ENCODE measurements around the gene TP73.
"Not testable (repeated sequence)": the region's sequence is repeated elsewhere in the genome, so short reads cannot be mapped to it uniquely, and the experiment has no call there.

Gene TP73

DNA sequence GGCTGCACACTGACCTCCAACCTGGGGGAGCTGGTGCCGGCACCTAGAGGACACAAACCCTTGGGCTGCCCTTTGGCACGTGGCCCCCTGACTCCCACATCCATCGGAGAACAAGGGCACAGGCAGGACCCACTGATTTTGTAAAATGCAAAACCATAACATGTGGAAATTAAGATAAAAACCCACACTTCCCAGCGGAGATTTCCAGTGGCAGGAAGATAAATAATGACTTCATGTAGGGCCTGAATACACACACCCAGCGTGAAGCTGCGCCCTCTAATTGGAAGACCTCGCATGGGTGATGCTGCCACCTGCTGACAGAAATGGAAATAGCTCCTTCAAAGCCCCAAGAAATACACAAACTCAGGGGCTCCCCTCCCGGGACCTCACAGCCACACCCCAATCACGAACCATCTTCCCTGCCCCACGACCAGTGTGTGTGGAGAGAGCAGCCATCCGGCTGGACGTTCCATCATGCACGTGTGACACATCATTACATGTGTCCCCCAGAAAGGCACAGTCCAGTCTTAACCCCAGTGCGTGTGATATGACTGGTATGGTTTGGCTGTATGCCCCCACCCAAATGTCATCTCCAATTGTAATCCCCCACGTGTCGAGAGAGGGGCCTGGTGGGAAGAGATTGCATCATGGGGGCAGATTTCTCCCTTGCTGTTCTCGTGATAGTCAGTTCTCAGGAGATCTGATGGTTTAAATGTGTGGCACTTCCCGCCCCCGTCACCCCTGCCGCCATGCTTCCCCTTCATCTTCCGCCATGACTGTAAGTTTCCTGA lies 33.2 kb upstream of the TP73 start:
- DNase-seq = peak; percentile 22

DNA sequence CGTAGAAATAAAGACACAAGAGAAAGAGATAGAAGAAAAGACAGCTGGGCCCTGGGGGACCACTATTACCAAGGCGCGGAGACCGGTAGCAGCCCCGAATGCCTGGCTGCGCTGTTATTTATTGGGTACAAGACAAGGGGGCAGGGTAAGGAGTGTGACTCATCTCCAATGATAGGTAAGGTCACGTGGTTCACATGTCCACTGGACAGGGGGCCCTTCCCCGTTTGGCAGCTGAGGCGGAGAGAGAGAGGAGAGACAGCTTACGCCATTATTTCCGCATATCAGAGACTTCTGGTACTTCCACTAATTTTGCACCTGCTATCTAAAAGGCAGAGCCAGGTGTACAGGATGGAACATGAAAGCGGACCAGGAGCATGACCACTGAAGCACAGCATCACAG lies 31.6 kb upstream of the TP73 start:
- DNase-seq = no peak

DNA sequence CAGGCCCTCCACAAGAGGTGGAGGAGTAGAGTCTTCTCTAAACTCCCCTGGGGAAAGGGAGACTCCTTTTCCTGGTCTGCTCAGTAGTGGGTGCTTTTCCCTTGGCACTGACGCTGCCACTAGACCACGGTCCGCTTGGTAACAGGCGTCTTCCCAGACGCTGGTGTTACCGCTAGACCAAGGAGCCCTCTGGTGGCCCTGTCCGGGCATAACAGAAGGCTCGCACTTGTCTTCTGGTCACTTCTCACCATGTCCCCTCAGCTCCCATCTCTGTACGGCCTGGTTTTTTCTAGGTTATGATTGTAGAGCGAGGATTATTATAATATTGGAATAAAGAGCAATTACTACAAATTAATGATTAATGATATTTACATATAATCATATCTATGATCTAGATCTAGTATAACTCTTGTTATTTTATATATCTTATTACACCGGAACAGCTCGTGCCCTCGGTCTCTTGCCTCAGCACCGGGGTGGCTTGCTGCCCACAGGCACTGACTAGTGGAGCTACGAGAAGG lies 31.1 kb upstream of the TP73 start:
- not testable (repeated sequence) for DNase-seq

DNA sequence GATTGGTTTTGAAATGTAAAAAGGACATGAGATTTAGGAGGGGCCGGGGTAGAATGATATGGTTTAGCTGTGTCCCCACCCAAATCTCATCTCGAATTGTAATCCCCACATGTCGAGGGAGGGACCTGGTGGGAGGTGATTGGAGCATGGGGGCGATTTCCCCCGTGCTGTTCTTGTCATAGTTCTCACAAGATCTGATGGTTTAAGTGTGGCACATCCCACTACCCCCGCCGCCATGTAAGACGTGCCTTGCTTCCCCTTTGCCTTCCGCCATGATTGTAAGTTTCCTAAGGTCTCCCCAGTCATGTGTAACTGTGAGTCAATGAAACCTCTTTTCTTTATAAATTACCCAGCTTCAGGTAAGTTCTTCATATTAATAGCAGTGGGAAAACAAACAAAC lies 30.2 kb upstream of the TP73 start:
- not testable (repeated sequence) for DNase-seq

DNA sequence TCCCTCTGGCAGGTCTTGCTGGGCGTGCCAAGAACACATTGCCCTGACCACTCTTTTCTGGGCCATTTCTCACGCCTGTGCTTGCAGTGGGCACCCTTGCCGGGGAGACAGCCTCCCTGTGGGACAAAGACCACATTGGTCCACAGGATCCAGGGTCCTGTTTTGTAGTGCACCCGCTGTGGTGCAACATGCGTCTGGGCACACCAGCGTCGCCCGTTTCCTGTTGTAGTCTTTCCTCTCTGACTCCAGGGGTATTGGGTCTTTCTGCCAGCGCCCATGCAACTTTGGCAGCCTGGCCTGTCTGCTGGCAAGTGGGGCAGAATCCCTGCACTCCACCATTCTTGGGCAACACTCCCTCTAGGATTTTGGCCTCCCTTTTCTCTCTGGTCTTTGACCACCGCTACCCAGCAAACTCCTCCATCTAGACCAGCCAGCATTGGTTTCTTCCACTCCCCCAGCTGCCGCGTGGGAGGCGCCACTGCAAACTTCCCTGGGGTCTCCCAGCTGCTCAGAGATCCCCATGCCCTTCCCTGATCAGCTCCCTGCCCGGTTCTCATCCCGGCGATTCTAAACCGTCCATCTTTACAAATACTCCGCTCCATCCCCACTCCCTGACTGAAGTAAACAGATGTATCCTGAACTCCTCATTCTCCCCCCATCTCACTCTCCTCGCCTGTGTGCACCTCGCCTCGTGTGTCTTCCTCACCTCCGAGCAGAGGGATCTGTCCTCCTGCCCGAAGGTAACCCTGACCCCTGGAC lies 28.7 kb upstream of the TP73 start:
- no peak for DNase-seq

DNA sequence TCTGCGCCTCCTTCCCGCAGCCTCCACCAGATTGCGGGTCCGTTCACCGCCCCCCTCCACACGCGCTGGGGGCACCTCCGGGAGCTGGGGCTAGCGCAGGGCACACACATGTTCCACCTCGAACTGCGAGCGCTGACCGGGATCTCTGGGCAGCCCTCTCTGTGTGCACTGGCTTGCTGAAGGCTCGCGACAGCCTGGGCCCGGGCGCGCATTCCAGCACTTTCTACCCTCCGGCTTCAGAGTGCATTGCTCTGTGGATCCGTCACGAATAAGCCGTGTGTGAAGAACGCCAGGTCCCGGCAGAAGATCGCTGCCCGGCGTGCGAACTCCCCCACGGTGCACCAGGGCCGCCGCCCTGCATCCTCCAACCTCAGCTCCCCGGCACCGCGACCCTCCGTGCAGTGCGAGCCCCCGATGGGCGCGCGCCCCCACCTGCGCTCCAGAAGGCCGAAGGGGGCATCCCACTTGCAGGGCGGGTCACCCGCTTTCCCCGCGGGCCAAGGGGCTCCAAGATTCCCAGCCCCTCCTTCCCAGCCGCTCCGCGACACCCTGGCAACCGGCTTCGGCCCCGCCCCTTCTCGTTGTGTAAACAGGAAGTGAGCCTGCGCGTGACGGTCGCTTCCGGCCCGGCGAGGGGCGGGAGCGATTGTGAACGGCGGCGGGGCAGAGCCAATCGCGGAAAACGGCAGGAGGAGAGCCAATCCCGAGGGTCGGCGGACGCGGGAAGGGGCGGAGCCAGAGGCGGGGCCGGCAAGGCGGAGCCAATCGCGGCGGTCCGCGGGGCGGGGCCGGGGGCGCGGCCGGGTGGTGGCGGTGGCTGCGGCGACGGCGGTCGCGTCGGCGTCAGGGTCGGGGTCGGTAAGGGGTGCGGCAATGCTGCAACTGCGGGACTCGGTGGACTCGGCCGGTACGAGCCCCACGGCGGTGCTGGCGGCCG lies 27.8 kb upstream of the TP73 start, which contains the start of gene TPRG1L:
TSS of gene TPRG1L (plus strand) at position 816 of the 937 bp plus-strand sequence. CDS start at position 874, 58 bp downstream.
- DNase-seq = peak; percentile 78

DNA sequence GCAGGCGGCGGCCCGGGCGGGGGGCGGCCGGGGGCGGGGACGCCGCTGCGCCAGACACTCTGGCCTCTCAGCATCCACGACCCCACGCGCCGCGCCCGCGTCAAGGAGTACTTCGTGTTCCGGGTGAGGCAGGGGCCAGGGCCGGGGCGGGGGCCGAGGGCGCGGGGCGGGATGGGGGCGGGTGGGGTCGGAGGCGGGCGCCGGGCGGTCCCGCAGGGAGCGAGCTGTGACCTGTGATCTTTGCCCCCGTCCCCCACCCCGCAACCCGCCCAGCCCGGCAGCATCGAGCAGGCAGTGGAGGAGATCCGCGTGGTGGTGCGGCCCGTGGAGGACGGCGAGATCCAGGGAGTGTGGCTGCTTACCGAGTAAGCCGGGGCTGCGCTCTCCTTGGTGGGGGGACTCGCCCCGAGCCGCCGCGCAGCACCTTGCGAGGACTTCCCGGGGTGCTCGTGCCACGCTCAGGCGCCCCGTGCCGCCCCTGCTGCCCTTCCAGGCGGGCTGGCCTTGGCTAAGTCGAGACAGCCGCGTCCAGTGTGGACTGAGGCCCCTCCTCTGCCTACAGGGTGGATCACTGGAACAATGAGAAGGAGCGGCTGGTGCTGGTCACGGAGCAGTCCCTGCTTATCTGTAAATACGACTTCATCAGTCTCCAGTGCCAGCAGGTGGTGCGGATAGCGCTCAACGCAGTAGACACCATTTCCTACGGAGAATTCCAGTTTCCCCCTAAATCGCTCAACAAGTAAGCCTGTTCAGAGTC lies 27.0 kb upstream of the TP73 start:
- no peak for DNase-seq

DNA sequence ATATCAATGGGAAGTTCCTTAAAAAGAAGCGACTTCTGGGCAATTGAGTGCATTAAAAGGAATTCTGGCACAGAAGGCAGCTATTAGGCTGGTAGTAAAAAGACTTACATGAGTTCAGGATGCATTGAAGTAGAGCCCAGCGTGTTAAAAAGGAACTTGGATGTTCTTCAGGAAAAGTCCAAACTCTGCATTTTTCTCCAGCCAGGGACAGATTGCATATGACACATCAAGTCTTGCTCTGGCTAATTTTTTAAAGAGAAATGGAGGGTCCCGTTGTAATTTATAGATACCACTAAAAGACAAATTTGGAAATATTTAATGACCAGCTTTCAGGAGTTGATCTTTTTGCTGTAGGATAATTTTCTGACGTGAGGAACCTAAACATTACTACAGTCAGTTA lies 26.3 kb upstream of the TP73 start:
- DNase-seq = no peak

DNA sequence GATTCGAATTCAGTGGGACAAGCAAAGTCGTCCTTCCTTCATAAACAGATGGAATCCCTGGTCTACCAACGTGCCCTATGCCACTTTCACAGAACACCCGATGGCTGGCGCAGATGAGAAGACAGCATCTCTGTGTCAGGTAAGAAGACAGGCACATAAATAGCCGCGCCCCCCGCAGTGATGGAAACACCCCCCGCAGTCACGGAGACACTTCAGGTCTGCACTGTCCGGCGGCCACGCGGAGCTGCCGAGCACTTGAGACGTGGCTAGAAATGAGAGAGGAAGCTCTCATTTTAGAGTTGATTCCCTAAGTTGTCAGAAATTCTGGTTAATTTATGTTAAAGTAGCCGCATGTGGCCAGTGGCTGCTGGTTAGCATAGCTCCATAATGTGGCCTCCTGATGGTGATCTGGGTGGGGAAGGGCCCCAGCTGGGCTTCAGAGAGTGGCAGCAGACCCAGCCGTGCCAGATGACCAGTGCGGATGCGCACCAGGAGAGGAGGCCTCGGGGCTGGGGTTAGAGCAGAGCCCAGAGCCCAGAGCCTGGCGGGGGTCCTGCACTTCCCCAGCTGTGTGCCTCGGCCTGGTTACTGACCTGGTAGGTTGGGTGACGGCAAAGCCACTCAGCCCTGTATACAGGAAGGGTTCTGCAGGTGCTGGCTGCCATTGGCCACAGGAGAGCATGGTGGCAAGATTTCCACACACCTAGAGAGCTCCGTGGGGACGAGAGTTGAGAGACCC lies 24.6 kb upstream of the TP73 start:
- DNase-seq = no peak

DNA sequence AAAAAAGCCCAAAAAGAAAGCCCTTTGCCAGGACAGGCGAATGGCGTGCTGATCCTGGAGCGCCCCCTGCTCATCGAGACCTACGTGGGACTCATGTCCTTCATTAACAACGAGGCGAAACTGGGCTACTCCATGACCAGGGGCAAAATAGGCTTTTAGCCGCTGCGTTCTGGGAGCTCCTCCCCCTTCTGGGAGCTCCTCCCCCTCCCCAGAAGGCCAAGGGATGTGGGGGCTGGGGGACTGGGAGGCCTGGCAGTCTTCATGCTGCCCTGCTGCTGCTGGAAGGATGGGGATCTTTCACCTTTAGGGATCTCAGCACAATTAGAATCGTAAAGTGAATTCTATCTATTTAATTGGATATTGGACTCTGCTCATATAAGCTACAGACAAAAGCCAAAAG lies 23.9 kb upstream of the TP73 start:
- DNase-seq = no peak

DNA sequence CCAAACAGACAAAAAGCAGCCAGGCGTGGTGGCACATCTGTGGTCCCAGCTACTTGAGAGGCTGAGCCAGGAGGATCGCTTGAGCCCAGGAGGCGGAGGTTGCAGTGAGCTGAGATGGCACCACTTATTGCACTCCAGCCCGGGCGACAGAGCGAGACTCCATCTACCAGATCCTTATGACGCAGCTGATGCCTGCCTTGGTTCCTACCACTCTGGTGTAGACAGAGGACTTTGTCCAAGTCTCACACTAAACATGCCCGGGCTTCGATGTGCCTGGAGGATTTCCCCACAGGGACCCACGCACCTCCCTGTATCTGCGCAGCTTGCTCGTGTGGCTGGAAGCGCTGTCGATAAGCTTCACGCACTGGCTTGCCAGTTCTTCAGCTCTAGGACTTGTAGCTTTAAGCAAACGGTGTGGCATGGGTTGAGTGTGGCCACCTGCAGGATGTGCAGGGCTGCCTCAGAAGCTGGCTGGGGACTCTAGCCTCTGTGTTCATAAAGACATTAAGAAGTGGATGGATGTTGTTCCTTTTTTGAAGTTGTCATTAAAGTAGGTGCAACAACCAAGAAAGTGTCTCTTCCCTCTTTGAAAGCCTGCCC lies 22.7 kb upstream of the TP73 start:
- no peak for DNase-seq

DNA sequence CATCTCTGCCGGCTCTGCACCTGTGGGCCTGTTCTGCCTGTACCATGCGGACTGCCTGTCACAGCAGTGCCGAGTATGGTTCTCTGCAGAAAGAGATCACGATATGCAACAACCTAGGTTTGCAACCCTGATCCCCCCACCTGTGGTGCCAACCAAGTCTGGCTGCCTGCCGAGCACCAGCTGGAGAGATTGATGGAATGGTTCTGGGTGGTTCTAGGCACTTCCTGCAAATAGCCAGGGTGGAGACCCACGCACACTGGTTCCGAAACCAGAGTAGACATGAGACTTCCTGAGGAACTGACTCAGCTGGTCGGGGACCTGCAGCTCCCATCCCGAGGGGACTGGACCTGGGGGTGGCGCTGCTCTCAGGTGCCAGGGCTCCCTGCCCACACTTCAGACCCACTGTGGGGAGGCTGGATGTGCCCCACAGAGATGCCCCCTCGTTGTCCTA lies 22.1 kb upstream of the TP73 start:
- DNase-seq = no peak

DNA sequence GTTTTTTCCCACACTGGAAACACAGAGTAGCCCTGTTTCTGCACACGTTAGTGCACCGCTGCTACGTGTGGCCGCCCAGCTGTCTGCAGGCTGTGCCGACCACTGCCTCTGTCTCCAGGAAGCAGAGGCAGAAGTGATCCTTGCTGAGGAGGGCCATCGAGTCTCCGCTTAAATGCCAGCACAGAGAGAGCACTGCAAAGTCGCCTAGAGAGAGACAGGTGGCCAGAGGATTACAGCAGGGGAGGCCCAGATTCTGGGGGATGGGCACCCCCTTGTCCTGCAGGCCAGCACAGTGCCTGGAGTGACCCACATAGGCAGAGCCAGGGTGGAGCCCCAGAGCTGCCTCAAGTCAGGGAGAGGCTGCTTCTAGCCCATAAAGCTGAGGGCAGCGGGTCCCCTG lies 21.4 kb upstream of the TP73 start:
- no peak for DNase-seq

DNA sequence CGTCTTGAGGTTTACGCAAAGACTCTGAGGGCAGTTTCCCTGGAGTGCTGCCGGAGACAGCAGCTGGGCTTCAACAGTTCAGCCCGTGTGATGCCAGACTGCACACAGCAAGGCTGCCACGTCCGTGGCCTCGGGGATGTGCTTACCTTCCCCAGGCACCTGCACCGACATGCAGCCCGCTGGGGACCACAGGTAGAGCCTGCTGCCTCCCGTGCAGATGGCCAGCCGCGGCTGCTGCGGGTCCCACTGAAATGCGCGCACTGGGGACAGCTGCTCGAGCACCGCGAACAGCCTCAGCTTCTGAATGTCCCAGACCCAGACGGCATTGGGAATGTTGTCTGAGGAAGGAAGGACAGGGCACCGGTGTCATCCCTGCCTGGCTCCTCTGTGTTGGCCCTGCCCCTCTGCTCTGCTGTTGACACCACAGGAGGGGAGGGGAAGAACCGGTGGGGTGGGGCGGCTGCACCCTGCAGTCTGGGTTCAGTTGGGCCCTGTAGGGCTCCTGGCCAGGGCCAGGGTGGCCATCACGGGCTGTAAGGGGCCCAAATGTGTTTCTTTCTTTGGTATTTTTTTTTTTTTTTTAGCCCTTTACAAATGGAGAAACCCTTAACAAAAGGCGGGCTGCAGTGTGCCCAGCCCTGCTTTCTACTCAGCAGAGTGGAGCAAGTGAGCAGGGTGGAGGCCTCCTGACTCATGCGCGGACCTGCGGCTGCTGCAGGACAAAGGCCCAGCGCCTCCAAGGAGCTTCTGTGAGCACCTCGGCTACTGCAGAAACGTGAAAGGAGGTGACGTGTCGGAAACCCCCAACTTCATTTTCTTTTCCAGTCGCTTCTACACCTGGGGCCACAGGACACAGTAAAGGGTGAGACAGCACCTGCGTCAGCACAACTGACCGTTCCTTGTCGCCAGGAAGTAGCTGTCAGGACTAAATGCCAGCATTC lies 20.7 kb upstream of the TP73 start:
- DNase-seq = no peak

DNA sequence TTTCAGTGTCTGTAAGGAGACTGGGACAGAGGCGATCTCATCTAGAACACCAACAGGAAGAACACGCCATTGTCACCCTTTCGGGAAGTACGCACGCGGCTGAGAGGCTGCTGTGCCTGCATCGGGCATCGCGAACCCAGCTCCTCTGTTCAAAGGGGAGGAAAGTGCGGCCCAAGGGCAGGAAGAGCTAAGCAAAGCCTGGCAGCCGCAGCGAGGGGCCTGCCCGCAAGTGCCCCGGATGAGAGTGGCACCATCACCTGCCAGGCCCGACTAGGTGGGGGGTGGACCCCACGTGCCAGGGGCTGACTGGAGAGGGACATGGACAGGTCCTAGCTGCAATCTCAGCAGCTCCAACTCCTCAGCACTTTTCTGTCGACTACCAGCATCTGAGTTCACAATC lies 20.0 kb upstream of the TP73 start:
- DNase-seq = no peak

DNA sequence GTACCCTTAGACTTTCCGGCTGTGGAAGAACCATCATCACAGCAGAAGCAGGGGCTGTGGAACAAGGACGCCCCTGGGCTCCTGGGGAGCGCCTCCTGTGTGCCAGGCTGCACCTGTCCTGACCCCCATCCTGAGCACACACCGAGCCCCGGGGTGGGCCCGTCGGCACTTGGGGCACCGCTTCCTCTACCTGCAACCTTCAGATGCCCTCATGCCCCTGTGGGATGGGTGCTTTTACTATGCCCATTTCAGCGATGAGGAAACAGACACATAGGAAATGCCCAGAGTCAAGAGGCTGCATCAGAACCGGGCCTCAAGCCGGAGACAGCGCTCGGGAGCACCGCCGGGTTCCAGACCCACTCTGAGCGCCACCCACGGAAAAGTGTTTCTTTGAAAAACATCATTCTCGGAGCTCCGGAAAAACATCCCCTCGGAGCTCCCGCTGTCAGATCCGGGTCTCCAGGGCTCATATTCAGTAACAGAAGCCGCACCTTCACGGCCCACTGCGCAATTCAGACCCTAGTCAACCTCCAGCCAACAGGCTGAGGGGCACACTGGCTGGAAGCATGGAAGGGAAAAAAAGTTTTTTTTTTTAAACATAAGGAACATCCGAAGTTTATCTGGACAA lies 19.5 kb upstream of the TP73 start:
- no peak for DNase-seq

DNA sequence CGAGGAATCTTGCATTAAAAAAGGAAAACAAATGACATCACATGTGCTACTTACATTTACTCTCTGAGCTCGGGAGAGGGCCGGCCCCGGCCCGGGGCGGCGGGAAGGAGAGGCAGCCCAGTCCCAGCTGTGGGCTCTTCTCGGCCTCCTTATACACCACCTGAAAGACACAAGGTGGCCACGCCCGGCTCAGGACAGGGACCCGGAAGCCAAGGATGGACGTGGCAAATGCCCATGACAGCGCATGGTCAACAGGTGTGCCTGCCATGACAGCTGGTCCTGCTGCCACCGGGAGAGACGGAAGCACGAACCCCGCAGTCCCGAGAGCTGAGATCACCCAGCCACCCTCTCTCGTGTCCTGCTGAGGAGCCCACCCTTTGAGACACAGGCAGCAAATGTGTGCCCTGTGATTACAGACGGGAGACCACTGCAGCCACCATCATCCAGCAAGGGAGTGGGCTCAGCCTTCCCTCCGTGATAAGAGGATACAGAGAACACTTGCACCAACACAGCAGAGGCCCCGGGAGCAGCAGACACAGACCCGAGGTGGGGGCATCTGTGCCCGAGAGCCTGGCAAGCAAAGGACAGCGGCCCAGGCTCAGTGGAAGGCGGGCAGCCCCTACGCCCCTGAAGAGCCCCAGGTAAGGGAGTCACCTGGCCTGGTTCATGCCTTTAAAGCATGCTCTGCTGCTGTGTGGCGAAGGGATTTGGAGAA lies 18.8 kb upstream of the TP73 start:
- no peak for DNase-seq

DNA sequence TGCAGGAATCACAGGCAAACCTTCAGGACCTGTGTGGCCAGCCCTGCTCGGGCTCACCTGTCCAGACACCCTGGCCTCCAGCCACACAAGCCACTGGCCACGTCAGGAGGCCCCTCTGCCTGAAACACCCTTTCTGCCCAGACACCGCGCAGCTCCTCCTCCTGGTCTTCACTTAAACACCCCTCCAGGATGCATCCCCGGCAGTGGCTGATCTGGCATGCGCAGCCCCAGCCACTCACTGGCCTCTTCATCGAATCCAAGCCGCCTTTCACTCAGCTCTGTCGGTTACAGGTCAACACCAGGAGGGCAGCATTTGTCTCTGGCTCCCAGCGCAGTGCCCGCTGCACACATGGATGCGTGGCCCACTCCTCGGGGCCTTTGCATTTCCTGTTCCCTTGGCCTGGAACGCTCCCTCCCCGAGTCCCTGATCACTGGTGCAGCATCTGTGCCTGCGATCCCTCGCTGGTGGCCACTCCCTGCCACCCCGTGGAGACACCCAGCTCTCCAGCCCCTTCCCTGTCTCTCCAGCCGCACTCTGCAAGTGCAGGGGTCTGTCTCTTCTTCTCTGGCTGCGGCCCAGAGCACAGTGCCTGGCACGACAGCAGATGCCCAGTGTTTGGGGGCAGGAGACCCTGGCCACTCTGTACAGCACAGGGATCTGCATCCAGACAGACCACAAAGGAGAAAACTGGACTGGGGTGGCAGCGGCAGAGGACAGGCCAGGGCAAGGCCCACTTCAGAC lies 18.1 kb upstream of the TP73 start:
- no peak for DNase-seq

All from NCI-H1436 treated with DMSO at 0.1 percent for 48 hours (cell line).